HG03066 (cell line): ENCODE data around the gene PBX1.

Experiments used
- ATAC-seq: cut with Tn5 transposase; IDR thresholded peaks from one replicate; pipeline ENCODE4 v1.9.1; 2021; ENCODE audit warnings: low read depth; ENCODE audit not compliant: unreplicated experiment

PBX1 gene

GRCh38 chr1:164712131-164713036 is 153.4 kb downstream of the PBX1 start:
- no peak for ATAC-seq

DNA sequence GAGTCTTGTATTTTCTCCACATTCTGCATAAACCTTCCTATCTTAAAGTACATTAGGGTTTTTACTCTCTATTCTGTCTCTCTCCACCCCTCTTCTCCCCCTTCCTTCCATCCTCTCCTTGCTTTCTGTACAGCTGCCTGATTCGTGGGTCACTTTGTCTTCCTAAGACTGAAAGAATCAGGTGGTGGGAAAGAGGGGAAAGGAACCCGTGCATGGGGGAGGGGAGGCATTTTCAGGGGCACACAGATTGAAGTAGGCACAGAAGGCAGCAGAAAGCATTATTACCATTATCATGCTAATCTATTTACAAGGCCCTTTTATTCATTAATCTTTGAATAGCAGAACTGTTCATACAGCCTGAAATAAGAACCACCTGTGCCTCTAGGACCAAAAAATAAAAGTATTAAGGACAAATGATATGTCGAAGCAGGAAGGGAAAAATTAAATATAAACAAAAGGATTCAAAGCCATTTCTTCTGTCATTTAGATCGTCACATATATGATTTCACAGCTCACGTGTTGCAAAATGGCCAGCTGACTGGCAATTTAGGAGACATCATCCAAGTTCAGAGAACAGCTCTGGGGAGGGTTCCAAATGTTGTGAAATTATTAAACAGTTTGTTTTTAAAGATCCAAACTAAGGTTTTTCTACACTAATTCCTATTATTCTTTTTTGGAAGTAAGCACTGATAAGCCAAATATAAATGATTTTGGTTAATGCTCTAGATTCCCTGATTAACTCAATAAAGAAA is 154.6 kb downstream of the PBX1 start:
- no peak for ATAC-seq

GRCh38 chr1:164716992-164717703 is 158.2 kb downstream of the PBX1 start:
- ATAC-seq = no peak

DNA sequence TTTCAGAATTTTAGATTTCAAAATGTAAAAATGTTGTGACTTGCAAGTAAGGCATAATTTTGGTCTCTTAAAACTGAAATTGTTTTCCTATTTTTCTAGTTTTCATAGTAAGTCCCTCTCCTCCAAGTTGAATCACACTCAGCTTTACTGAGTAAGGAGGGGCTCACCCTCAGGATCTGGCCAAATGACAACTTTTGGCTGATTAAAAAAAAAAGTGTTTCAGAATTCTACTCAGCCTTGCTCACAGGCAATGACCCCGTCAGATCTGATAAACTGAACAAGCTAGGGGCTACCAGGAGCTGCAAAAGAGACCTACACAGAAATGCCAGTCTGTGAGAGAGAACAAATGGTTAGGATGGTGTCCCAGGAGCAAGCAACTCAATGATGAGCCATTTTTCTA is 159.8 kb downstream of the PBX1 start:
- no peak for ATAC-seq

GRCh38 chr1:164719676-164720439 is 160.9 kb downstream of the PBX1 start:
- no peak for ATAC-seq

DNA sequence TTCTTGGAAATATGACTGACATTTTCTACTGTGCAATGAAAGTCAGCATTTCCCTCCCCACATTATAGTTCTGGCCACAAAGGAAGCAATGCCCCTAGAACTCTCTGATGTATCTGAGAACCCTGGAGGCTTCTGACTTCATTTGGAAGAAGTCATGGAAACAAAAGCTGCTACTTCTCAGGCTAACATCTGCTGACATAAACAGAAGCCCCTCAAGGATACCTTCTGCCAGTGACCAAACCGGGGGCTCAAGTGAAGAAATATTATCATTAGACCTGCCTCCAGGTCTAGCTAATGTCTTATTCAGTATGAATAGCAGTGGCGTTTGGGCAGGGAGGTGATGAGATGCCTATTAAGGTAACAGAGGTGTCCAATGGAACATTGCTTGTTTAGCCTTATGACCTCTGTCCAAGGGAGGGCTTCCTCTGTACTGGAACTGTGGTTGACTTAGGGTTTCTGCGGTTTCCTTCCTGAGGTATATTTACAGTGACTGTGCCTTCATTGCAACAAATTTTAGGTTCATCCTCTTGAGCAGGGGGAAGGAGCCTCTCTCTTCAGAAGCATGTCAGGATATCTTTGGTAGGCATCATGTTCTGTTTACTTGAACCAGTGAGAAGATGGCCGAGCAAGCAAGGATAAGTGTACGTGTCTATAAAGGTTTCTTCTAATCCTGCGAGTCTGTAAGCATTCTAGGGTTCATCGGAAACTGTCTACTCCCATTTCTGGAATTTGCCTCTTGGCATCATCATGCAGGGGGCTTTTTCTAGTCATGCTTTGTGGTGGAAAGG is 161.7 kb downstream of the PBX1 start:
- ATAC-seq = no peak

DNA sequence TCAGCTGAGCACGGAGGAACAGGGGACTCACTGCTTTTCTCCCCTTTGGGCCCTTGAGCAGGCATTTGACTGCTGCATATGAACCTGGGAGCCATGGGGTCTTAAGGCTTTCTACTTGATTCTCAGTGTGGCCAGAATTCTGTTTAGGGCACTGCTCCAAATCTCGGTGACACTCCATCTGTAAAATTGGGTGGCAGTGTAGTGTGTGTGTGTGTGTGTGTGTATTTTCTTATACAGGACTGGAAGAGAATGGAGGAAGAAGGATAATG is 162.2 kb downstream of the PBX1 start:
- ATAC-seq = no peak

DNA sequence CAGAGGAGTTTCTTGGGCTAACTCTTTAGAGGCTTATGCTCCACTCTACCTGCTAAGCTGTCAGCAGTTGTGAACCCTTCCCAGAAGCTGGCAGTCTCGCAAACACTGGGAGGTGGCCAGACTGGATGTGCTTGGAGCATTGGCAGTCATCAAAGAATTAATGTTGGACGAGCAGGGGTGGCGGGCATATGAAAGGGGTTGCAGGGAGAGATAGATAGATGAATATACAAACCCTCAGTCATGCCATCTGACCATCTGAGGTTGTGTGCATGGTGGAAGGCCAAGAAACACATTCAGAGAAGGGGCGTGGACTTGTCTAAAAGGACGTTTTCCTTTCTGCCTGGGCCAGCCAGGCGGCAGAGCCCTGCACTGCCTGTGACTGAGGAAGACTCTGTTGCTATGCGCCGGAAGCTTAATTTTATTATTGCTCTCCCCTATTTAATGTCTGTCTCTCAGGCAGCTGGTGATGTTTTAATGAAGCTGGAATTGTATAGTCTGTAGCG is 164.4 kb downstream of the PBX1 start:
- ATAC-seq = no peak

GRCh38 chr1:164725401-164725800 is 166.4 kb downstream of the PBX1 start:
- ATAC-seq = no peak

GRCh38 chr1:164726235-164726634 is 167.3 kb downstream of the PBX1 start:
- ATAC-seq = no peak

GRCh38 chr1:164728719-164729118 is 169.7 kb downstream of the PBX1 start:
- ATAC-seq = no peak

DNA sequence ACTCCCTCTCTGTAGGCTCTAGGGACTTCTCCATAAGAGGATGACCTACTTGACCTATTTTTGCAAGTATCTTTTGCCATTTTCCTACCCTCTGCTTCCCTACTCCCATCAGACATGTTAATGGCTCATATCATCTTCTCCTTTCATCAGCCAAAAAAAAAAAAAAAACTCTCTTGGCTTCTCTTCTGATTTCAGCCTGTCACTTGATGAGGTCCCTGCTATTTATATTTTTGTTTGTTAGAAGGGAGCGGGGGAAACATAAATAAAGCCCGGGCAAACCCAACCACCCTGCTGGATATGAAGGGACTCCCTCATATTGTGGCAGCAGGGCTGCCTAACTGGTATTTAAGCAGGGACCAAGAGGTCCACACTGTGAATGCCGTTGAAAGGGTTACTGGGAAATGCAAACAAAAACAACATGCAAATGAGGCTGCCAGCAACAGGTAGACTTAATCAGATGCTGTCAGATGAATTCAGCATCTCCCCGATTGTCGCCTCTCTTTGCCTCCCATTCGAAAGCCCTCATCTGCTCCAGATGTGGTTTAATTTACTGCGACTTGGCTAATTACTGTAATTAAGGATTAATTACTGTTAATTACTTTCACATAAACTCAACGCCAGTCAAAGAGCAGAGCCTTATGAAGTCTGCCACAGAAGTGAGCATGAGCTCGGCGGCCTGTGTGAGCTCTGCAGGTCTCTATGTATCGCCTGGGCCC is 172.3 kb downstream of the PBX1 start:
- no peak for ATAC-seq

DNA sequence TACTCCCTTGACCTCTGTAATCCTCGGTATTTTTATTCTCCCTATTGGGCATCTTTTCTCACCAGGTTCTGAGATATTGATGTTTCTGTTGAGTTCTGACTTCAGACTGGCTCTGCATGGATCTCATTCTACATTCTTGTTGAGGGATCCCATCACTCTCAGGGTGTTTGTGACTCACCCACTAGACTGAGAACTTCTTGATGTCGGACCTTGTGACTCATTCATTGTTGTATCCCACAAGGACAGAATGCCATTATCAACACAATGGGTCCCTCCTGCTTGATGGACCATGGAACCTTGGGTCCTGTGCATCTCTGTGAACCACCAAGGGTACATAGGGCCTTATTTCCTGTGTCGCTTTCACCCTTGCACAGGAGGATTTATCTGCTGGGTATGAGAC is 174.1 kb downstream of the PBX1 start:
- no peak for ATAC-seq

DNA sequence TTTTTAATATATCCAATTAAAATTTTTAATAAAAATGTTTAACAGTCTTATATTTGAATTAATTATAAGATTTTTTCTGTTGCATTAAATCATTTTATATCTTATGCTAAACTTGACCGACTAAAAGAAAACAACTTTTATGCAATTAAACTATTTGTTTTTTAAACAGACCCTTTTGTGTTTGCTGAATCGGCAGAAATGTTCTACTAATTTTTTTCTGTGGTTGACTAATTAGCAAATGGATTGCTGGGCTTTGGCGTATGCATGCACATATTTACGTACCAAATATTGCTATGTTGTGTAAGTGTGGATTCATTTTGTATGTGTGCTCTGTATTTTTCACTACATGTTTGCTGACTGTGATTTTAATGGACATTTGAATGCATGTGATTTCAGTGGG is 174.8 kb downstream of the PBX1 start:
- no peak for ATAC-seq

DNA sequence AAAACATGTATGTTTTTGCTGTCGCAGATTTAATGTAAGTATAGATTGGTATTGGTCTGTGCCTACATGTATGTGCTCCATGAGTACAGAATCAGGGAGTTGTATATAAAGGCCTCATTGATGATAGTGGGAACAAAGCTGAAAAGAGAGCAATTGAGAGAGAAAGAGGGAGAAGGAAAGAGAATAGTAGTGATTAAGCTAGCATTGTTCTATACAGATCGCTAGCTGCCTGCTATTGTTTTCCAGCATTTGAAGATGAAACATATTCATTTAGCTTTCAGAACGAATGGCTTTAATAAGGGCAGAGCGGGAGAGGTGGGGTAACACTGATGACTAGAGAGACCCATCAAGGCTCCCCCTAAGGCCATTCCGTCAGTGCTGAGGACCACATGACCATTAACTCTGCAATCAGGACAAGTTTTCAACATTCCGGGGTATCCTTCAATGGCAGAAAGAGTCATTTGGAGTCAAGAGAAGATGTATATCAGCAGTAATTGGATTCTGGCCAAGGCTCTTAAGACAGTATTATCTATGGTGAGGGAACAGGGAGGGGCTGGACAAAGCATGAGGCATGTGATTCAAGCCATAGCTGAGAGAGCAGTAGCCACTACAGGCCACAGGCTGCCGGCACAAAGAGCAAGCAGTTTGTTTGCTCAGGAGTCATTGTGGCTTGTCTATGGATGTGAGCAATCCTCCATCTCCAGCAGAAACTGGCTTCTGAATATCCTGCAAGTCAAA is 176.5 kb downstream of the PBX1 start:
- no peak for ATAC-seq

- no peak for ATAC-seq
These were observed 177.2 kb downstream of the PBX1 start for GRCh38 chr1:164736137-164736536.

DNA sequence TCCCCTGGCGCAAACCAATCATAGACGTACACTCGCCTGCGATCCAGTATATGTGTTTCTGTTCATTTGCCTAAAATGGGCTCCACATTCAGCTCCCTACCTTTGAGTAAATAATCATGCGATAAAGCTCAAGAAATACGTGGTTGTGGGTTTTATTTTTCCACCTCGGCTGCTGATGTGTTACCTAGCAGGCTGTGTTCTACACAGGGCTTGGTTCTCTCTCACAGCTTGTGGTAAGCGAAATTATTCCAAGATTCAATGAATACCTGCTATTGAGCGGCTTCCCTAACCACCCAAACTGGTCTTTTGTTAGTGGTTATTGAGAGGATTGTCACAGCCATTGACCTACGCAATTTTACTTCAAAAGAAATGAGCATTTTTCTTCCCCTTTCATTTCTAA is 180.2 kb downstream of the PBX1 start:
- ATAC-seq = no peak

DNA sequence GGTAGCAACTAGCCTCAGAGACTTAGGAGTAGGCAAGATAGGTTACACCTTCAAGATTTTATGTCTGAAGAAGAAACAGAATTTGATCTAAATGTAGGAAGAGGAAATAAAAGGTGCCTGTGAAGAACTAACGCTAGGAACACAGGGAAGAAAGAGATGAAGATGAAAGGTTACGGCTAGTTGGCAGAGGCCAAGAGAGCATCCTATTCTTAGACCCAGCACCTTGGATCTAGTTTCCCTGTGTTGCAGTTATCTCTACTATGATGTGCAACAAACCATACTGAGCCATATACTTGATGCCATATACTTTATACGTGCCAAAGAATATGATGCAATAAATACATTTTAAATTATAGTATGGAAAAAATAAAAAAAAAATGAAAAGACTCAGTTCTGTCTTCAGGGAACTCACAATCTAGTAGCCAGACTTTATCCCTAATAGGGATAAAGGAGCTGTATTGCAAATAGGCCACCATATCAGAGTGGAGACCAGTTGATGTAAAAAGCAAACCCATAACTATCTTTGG is 181.1 kb downstream of the PBX1 start:
- ATAC-seq = no peak
